ENCODE measurements around the gene SERPINF2.
"Not testable (repeated sequence)": the region's sequence is repeated elsewhere in the genome, so short reads cannot be mapped to it uniquely, and the experiment has no call there.

SERPINF2 gene

DNA sequence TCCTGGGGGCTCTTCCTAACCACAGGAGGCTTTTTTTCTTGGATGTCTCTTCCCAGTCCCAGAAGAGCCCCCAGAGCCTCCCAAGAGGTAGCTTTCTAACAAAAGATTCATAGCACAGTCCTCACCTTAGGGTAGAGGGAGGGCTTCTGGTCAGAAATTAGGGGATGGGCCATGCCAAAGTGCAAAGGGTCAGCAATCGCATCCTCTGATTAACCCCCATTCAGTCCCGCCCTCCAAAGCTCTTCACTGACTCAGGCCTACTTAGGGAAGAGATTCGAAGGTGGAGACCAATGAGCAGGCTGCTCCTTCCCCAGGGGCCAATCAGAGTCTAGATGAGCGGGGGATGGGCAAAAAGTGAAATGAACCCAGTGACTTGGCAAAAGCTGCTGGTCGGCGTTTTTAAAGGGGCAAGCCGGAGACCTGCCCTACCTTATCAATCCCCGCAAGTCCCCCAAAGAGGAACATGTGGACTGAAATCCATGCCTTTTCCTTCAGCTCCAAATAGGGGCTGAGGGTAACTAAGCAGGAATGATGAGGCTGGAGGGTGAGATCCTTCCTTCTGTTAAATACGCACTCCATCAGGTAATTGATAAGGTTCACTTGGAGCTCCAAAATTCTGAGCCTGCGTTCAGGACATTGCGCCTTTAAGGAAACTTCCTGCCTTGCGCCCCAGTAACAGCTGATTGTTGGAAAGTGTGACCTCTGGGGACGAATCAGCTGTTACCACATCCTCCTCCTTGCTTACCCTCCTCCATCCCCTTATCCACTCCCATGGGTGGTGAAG lies 25.6 kb upstream of the SERPINF2 start:
- DNase-seq: no peak

DNA sequence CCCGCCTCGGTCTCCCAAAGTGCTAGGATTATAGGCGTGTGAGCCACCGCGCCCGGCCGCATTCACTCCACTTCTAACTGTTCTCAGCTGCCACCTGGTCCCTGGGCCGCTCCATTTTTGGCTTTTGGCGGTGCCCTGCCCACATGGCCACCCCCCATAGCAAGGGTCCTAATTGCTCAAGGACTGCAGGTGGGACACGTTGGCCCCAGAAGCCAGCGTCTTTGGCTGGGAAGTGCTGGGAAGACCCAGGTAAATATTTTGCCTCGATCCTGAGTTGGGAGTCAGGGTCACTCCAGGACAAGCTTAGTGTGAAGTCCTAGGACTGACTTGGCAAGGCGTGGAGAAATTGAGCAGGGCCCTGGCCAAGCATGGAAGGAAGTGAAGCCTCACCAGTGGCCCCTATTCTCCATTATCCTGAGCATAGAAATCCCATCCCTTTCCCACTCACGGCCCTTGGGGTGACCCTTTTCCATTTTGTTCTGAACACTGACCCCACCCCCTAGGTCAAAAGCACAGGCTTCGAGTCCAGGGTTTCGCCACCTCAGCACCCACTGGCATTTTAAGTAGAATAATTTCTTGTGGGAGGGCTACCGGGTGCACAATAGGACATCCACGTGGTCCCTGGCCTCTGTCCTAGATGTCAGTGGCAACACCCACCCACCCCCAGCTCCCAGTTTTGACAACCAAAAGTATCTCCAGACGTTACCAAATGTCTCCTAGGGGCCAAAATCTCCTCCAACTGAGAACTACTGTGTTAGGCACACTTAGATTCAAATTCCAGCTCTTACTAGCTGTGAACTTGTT lies 24.1 kb upstream of the SERPINF2 start:
- DNase-seq: no peak

GRCh38 chr17:1720856-1721386 lies 21.8 kb upstream of the SERPINF2 start:
- DNase-seq: no peak

DNA sequence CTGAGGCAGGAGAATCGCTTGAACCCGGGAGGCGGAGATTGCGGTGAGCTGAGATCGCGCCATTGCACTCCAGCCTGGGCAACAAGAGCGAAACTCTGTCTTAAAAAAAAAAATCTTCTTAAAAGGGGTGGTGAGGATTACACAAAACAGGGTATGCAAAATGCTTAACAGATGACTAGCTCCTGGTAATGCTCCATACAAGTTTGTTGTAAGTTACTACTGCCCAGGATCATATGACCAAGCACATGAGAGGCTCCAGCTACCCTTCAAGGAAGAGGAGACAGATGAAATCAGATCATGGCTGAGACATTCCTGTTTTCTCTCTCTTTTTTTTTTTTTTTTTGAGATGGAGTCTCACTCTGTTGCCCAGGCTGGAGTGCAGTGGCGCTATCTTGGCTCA lies 20.6 kb upstream of the SERPINF2 start:
- DNase-seq: not testable (repeated sequence)

DNA sequence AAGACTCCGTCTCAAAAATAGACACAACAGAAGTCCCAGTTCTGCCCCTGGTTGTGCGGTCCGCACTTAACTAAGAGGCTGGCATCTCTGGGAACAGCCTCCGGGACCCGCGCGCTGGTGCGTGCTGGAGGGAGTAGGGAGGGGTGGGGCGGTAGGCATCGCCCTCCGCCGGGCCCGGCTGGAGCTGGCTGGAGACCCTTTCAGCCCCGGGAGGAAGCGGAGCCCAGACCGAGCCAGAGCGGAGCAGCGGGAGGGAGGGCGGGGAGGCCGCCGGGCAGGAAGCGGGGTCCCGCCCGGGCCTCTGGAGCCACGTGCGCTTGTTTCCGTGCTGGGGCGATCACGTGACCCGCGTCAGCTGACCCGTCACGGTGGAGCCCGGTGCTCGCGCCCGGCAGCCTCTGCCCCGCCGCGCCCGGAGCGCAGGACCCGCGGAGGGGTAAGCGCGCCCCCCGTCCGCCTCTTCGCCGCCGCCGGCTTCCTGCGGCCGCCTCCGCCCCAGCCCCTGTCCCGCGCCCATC lies 18.3 kb upstream of the SERPINF2 start, which contains the start of gene WDR81:
TSS of gene WDR81 (plus strand) at position 354 of the 518 bp plus-strand sequence. CDS start 256 bp downstream, outside the sequence.
- no peak for DNase-seq

- no peak for DNase-seq
Observed at GRCh38 chr17:1724869-1725641, 17.6 kb upstream of the SERPINF2 start.

DNA sequence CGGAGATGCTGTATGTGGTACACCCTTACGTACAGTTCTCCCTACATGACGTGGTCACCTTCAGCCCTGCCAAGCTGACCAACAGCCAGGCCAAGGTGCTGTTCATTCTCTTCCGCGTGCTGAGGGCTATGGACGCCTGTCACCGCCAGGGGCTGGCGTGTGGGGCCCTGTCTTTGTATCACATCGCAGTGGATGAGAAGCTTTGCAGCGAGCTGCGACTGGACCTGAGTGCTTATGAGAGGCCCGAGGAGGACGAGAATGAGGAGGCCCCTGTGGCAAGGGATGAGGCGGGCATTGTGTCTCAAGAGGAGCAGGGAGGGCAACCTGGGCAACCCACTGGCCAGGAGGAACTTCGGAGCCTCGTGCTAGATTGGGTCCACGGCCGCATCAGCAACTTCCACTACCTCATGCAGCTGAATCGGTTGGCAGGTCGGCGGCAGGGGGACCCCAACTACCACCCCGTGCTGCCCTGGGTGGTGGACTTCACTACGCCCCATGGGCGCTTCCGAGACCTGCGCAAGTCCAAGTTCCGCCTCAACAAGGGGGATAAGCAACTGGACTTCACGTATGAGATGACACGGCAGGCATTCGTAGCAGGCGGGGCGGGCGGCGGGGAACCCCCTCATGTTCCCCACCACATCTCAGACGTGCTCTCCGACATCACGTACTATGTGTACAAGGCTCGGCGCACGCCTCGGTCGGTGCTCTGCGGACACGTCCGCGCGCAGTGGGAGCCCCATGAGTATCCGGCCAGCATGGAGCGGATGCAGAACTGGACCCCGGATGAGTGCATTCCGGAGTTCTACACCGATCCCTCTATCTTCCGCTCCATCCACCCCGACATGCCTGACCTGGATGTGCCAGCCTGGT lies 16.8 kb upstream of the SERPINF2 start:
- no peak for DNase-seq

- DNase-seq: no peak
Observed at GRCh38 chr17:1726626-1727257, 15.9 kb upstream of the SERPINF2 start.

GRCh38 chr17:1727258-1727789 lies 15.3 kb upstream of the SERPINF2 start:
- DNase-seq: no peak

GRCh38 chr17:1727876-1728630 lies 14.6 kb upstream of the SERPINF2 start:
- DNase-seq: no peak

GRCh38 chr17:1729966-1730325 lies 12.7 kb upstream of the SERPINF2 start:
- no peak for DNase-seq

DNA sequence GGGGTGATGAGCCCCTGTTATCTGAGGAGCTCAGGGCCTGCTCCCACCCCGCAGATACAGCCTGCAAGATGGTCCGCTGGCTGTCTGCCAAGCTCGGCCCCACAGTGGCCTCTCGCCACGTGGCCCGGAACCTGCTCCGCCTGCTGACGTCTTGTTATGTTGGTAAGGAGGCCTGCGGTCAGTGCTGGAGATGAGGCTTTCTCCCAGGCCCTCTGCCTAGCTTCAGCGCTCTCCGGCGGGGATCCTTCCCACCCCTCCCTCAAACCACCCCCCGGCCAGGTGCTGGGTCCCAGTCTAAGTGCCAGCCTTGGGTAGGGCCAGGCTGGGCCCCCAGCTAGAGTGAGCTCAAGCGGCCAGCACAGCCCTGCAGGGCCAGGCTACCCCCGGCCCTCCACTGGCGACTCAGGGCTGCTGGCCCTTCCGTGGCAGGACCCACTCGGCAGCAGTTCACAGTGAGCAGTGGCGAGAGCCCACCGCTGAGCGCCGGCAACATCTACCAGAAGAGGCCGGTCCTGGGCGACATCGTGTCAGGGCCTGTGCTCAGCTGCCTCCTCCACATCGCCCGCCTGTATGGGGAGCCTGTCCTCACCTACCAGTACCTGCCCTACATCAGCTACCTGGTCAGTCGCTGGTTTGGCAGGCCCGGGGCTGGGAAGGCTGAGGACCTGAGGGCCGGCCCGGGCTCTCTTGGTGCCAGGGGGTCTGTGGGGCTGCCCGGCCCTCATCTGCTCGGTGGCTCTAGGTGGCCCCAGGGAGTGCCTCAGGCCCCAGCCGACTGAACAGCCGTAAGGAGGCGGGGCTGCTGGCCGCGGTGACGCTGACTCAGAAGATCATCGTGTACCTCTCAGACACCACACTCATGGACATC lies 12.1 kb upstream of the SERPINF2 start:
- DNase-seq: no peak

DNA sequence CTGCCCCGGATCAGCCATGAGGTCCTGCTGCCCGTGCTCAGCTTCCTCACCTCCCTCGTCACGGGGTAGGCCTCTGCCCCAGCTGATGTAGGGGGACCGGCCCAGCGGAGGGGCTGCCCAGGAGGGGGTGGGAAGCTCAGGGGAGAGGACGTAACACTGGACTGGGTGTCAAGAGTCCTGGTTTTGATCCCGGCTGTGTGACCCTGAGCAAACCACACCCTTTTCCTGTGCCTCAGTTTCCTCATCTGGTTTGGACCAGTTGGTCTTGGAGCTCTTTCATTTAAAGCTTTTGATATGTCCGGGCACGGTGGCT lies 11.5 kb upstream of the SERPINF2 start:
- DNase-seq: no peak

GRCh38 chr17:1732241-1732832 lies 10.3 kb upstream of the SERPINF2 start:
- no peak for DNase-seq

- no peak for DNase-seq
Observed at GRCh38 chr17:1732833-1733321, 9.8 kb upstream of the SERPINF2 start.

DNA sequence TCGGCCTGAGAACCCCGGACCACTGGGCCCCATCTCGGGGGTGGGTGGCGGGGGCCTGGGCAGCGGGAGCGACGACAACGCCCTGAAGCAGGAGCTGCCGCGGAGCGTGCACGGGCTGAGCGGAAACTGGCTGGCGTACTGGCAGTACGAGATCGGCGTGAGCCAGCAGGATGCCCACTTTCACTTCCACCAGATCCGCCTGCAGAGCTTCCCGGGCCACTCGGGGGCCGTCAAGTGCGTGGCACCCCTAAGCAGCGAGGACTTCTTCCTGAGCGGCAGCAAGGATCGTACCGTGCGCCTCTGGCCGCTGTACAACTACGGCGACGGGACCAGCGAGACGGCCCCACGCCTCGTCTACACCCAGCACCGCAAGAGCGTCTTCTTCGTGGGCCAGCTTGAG lies 8.9 kb upstream of the SERPINF2 start:
- no peak for DNase-seq

DNA sequence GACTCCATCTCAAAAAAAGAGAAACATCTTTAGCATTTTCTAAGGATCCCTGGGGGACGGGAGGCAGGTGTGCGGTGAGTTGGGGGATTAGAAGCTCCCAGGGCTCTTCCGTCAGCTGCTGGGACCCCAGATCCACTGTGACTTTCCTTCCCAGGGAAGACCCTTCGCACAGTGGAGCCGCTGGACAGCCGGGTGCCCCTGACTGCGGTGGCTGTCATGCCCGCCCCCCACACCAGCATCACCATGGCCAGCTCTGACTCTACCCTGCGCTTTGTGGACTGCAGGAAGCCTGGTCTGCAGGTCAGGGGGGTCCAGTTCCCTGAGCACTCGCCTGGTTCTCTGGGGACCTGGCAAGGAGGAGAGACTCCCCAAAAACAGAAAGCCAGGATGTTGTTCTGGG lies 7.3 kb upstream of the SERPINF2 start:
- no peak for DNase-seq

GRCh38 chr17:1735834-1736347 lies 6.8 kb upstream of the SERPINF2 start:
- DNase-seq: no peak

Data from cortex of kidney (tissue), 1 donor.